ENCODE results near the gene GNB4.
A peak's percentile ranks its signal among the peaks of the same experiment; 100 is the strongest.

Gene GNB4

DNA sequence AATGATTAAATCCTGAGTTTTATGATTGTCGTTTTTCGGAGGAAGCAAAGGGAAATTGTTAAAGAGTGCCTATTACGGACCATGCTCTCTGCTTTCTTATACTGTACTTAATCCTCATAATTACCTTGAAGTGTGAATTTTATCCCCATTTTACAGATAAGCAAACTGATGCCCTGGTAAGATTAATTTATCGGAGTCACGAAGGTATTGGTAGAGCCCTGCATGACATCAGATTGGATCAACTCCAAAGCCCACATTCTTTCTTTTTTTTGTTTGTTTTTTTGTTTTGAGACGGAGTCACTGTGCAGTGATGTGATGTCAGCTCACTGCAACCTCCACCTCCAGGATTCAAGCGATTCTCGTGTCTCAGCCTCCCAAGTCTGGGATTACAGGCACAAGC is 1.6 kb upstream of the GNB4 start:
- H3K4me2 ChIP-seq (ENCODE audit: low read depth, low read length): no peak overlapping the region
- H2AFZ ChIP-seq (ENCODE audit: low read length): no peak overlapping the region
- H3K9me2 ChIP-seq (replicated peaks; ENCODE audit: insufficient read depth, low read length): no peaks in the 10 kb centered on the region
- H3K27me3 ChIP-seq (replicated peaks; ENCODE audit: insufficient read depth, low read length): peaks cover 16% of the 10 kb centered on the region; the same call in 1 of the 2 replicates
- no peak overlapping the region for H3K9ac ChIP-seq (ENCODE audit: low read length)
- no peaks in the 10 kb centered on the region for H3K9me3 ChIP-seq (replicated peaks; ENCODE audit: insufficient read depth, low read length)
- H3K4me3 ChIP-seq (ENCODE audit: low read length): no peak overlapping the region
- H4K20me1 ChIP-seq (ENCODE audit: insufficient read depth, low read length): no peaks in the 10 kb centered on the region
- no peak for TF ChIP-seq EZH2 (optimal IDR thresholded peaks at IDR 0.05; ENCODE audit: low read depth, low read length)
- TF ChIP-seq, protein P1, sequence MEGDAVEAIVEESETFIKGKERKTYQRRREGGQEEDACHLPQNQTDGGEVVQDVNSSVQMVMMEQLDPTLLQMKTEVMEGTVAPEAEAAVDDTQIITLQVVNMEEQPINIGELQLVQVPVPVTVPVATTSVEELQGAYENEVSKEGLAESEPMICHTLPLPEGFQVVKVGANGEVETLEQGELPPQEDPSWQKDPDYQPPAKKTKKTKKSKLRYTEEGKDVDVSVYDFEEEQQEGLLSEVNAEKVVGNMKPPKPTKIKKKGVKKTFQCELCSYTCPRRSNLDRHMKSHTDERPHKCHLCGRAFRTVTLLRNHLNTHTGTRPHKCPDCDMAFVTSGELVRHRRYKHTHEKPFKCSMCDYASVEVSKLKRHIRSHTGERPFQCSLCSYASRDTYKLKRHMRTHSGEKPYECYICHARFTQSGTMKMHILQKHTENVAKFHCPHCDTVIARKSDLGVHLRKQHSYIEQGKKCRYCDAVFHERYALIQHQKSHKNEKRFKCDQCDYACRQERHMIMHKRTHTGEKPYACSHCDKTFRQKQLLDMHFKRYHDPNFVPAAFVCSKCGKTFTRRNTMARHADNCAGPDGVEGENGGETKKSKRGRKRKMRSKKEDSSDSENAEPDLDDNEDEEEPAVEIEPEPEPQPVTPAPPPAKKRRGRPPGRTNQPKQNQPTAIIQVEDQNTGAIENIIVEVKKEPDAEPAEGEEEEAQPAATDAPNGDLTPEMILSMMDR (IDR thresholded peaks at IDR 0.05; ENCODE audit: low read length): no peak
- no peak for DNase-seq
- no peak overlapping the region for H3K27ac ChIP-seq (ENCODE audit: low read length)
- H3K4me1 ChIP-seq (ENCODE audit: low read length): no peaks in the 10 kb centered on the region
- no peaks in the 10 kb centered on the region for H3K36me3 ChIP-seq (replicated peaks; ENCODE audit: insufficient read depth, low read length)
- H3K79me2 ChIP-seq (ENCODE audit: low read length): no peaks in the 10 kb centered on the region
- H3F3A ChIP-seq (ENCODE audit: insufficient read depth, low read length): no peaks in the 10 kb centered on the region

- DNase-seq: no peak
- peaks cover 16% of the 10 kb centered on the region; the same call in 1 of the 2 replicates for H3K27me3 ChIP-seq (replicated peaks; ENCODE audit: insufficient read depth, low read length)
Measured at GRCh38 chr3:179452176-179452564, 900 bp upstream of the GNB4 start.

GRCh38 chr3:179450901-179451264 is 387 bp downstream of the GNB4 start:
- H3K9me3 ChIP-seq (replicated peaks; ENCODE audit: insufficient read depth, low read length): no peaks in the 10 kb centered on the region
- no peaks in the 10 kb centered on the region for H4K20me1 ChIP-seq (ENCODE audit: insufficient read depth, low read length)
- H3K36me3 ChIP-seq (replicated peaks; ENCODE audit: insufficient read depth, low read length): no peaks in the 10 kb centered on the region
- H3F3A ChIP-seq (ENCODE audit: insufficient read depth, low read length): no peaks in the 10 kb centered on the region
- H2AFZ ChIP-seq (ENCODE audit: low read length): peak overlapping the region; percentile 75
- DNase-seq: no peak
- H3K9ac ChIP-seq (ENCODE audit: low read length): peak overlapping the region; percentile 14; the same call in 1 of the 2 replicates
- no peaks in the 10 kb centered on the region for H3K4me1 ChIP-seq (ENCODE audit: low read length)
- TF ChIP-seq, protein P1 (IDR thresholded peaks at IDR 0.05; ENCODE audit: low read length): no peak
- no peak for TF ChIP-seq EZH2 (optimal IDR thresholded peaks at IDR 0.05; ENCODE audit: low read depth, low read length)
- TF ChIP-seq EZH2phosphoT487 (IDR thresholded peaks at IDR 0.05; ENCODE audit: low read length): no peak
- H3K4me2 ChIP-seq (ENCODE audit: low read depth, low read length): peak overlapping the region; percentile 93
- peak overlapping the region; percentile 62 for H3K4me3 ChIP-seq (ENCODE audit: low read length)
- H3K79me2 ChIP-seq (ENCODE audit: low read length): no peaks in the 10 kb centered on the region
- H3K27me3 ChIP-seq (replicated peaks; ENCODE audit: insufficient read depth, low read length): peaks cover 16% of the 10 kb centered on the region; the same call in 1 of the 2 replicates
- H3K9me2 ChIP-seq (replicated peaks; ENCODE audit: insufficient read depth, low read length): no peaks in the 10 kb centered on the region
- no peak overlapping the region for H3K27ac ChIP-seq (ENCODE audit: low read length)

More at GRCh38 chr3:179452176-179452564, 900 bp upstream of the GNB4 start:
- TF ChIP-seq EZH2phosphoT487 (IDR thresholded peaks at IDR 0.05; ENCODE audit: low read length) (no peak), EZH2 (optimal IDR thresholded peaks at IDR 0.05; ENCODE audit: low read depth, low read length) (no peak)
- TF ChIP-seq, protein P1 (IDR thresholded peaks at IDR 0.05; ENCODE audit: low read length): no peak
- H3K79me2 ChIP-seq (ENCODE audit: low read length): no peaks in the 10 kb centered on the region
- no peak overlapping the region for H2AFZ ChIP-seq (ENCODE audit: low read length)
- H3K4me2 ChIP-seq (ENCODE audit: low read depth, low read length): no peak overlapping the region
- no peaks in the 10 kb centered on the region for H3K4me1 ChIP-seq (ENCODE audit: low read length)
- no peaks in the 10 kb centered on the region for H3K9me2 ChIP-seq (replicated peaks; ENCODE audit: insufficient read depth, low read length)
- no peaks in the 10 kb centered on the region for H3F3A ChIP-seq (ENCODE audit: insufficient read depth, low read length)
- H3K27ac ChIP-seq (ENCODE audit: low read length): no peak overlapping the region
- H3K36me3 ChIP-seq (replicated peaks; ENCODE audit: insufficient read depth, low read length): no peaks in the 10 kb centered on the region
- H3K9ac ChIP-seq (ENCODE audit: low read length): no peak overlapping the region
- H3K4me3 ChIP-seq (ENCODE audit: low read length): no peak overlapping the region
- H4K20me1 ChIP-seq (ENCODE audit: insufficient read depth, low read length): no peaks in the 10 kb centered on the region
- H3K9me3 ChIP-seq (replicated peaks; ENCODE audit: insufficient read depth, low read length): no peaks in the 10 kb centered on the region

Data from MM.1S (cell line).